HFF-Myc (cell line): ENCODE data around the gene LIAS.

Experiments
- DNase-seq: peaks from one replicate; pipeline ENCODE4 v3.0.0-alpha.2; 2011; ENCODE audit warnings: low read depth; ENCODE audit errors: extremely low read depth
- H3K4me3 ChIP-seq: replicated peaks from 2 replicates; pipeline ENCODE4 v1.5.1; 2011; ENCODE audit warnings: low read depth, mild to moderate bottlenecking, control low read depth, low read length
- CTCF ChIP-seq: IDR thresholded peaks from 2 replicates; pipeline ENCODE4 v1.5.1; 2012; ENCODE audit warnings: mild to moderate bottlenecking, low read depth, low read length, control low read depth; ENCODE audit errors: missing control alignments

LIAS gene

GRCh38 chr4:39484582-39485272 lies 25.9 kb downstream of the LIAS start:
- no peak for TF ChIP-seq CTCF
- no peak overlapping the region for H3K4me3 ChIP-seq
- no peak for DNase-seq

- DNase-seq: no peak
- no peak for TF ChIP-seq CTCF
- H3K4me3 ChIP-seq: no peak overlapping the region
Measured at GRCh38 chr4:39486221-39486804, 27.5 kb downstream of the LIAS start.

- no peak for TF ChIP-seq CTCF
- H3K4me3 ChIP-seq: no peak overlapping the region
- DNase-seq: no peak
Measured at GRCh38 chr4:39490322-39490721, 31.5 kb downstream of the LIAS start.

GRCh38 chr4:39494354-39494753 lies 35.5 kb downstream of the LIAS start:
- H3K4me3 ChIP-seq: no peak overlapping the region
- TF ChIP-seq CTCF: no peak
- no peak for DNase-seq

GRCh38 chr4:39495446-39496213 lies 36.8 kb downstream of the LIAS start:
- DNase-seq: no peak
- no peak for TF ChIP-seq CTCF
- no peak overlapping the region for H3K4me3 ChIP-seq

GRCh38 chr4:39497909-39498726 lies 39.3 kb downstream of the LIAS start:
- DNase-seq: no peak
- TF ChIP-seq CTCF: no peak
- no peak overlapping the region for H3K4me3 ChIP-seq
